ENCODE data around the gene TRIOBP.
"Not testable (repeated sequence)": the region's sequence is repeated elsewhere in the genome, so short reads cannot be mapped to it uniquely, and the experiment has no call there.

TRIOBP gene

DNA sequence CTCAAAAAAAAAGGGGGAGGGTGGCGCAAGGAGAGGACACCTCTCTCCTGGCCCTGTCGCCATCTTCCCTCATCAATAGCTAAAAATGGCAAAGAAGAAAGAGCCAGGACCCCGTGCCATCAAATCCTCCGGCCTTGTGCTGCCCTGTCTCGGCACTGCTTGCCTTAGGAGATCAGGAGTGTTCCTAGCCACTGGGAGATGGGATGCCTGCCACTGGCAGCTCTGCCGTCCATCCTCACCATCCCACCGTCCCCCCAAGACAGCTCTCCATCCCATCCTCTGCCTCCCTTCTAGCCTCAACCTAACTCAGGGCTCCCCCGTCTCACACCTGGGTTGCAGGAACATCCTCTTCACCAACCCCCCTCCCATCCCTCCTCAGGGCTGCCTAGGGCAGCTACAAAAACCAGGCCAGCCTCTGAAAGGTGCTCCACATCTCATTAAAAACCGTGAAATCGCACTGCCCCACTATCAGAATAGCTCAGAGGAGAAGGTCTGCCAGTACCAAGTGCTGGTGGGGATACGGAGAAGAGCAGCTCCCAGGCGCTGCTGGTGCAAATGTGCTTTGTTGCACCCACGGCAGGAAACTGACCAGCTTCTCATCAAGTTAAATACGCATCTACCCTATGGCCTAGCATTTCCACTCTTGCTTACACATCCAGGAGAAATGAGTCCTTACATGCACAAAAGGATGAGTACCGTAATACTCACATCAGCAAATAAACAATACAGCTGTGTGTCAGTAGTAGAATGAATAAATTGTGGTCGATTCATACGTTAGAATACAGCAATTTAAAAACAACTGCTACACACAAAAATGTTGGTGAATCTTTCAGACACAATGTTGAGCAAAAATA is 79.2 kb downstream of the TRIOBP start:
- DNase-seq (ENCODE audit: low spot score): peak; percentile 31

DNA sequence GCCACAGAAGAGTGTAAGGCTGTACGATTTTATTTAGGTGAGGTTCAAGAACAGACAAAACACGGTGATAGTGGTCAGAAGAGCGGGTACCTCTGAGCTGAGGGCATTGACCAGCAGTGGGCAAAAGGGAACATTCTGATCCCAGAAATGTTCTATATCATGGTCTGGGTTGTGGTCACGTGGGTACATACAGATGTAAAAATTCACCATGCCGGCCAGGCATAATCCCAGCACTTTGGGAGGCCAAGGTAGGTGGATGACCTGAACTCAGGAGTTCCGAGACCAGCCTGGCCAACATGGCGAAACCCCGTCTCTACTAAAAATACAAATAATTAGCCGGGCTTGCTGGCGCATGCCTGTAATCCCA is 79.8 kb downstream of the TRIOBP start:
- no peak for DNase-seq (ENCODE audit: low spot score)

DNA sequence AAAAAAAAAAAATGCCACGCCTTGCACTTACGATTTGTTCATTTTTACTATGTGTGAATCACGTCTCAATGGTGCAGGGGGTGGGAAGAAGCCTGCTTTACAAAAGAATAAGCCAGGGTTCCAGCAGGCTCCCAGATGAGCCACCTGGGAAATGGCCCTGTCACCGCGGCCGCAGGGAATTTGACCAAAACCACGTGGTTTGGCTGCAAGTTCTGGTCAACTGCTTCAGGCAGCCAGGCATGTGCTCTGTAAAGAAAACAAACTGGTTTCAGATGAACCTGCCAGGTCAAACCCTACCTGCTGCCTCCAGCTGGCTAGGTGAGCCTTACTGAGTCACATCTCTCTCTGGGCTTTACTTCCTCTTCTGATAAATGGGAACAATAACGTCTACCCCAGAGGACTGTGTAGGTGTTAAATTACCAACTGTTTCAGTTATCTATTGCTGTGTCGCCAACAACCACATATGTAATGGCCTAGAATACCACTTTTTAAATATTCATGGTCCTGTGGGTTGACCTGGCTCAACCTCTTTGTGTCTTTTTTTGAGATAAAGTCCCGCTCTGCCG is 80.4 kb downstream of the TRIOBP start:
- DNase-seq (ENCODE audit: low spot score): peak; percentile 99

DNA sequence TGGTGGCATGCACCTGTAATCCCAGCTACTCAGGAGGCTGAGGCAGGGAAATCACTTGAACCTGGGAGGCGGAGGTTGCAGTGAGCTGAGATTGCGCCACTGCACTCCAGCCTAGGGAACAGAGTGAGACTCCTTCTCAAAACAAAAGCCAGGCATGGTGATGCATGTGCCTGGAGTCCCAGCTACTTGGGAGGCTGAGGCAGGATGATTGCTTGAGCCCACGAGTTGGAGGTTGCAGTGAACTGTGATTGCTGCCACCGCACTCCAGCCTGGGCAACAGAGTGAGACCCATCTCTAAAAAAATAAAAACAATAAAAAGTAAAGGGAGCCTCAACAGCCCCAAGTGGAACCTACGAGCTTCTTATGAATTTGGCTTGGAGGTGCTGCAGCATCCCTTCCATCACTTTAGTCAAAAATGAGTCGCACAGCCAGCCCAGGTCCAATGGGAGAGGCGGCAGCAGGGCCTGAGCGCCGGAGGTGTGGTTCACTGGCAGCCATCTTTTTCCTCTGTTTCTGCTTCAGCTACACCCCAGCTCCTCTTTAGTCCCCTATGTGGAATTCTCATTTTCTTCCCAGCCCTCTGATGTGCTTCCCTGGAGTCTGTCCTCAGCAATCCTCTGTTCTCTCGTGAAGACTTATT is 81.6 kb downstream of the TRIOBP start:
- no peak for DNase-seq (ENCODE audit: low spot score)

DNA sequence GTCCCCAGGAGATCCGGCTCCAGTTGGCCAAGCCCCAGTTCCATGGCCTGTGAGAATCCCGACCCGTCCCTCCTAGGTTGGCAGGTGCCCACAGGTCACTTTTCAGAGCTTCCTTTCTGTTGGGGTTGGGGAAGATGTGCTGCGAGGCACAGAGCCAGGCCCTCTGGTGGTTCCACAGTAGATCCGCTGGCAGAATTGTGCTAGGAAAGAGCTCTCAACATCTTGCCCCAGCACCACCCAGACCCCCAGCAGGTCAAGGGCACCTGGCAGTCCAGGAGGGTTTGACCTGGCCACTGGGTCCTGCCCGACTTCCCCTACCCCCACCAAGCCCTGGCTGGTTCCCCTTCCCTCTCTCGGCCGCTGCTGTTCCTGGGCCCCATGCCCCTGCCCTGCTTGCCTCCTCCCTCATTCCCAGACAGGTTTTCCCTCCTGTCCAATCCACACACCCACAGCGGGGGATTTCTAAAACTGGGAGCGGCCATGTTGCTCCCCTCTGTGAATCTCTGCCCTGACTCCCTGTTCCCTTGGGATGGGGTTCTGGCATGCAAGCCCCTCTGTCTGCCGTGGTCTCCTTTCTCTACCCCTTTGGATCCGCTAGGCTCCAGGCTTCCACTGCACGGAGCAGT is 84.7 kb downstream of the TRIOBP start:
- no peak for DNase-seq (ENCODE audit: low spot score)

DNA sequence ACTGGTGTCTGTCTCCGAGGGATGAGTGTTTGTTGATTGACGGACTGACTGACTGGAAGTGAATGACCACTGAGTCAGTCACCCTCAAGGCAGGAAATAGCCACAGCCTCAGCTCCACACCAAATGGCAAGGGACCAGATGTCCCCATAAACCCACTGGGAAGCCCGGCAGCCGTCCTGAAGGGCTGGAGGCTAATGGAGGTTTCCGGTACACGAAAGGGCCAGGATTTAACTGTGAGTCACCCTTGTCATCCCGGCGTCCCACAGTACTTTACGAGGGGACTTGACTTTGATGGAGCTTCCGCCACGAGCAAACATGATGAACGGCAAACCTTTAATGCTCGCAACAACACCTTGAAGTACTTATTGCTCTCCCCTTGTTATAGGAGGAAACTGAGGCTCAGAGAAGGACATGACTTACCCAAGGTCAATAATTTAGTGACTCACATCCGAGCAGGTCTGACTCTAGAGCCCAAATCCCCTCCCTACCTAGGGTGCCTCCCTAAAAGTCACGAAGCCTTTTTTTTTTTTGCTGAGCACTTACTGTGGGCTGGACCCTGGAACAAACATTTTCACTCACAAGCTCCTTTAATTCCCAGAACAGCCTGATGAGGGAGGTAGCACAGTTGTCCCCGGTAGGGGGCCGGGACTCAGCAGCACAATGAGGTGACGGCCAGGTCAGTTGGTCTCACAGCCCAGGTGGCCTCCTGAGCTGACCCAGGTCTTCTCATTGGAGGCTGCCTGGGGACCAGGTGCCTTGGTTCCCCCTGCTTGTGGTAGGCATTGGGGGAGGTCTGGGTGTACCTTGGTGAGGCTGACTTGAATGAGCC is 85.7 kb downstream of the TRIOBP start:
- DNase-seq (ENCODE audit: low spot score): peak; percentile 19

DNA sequence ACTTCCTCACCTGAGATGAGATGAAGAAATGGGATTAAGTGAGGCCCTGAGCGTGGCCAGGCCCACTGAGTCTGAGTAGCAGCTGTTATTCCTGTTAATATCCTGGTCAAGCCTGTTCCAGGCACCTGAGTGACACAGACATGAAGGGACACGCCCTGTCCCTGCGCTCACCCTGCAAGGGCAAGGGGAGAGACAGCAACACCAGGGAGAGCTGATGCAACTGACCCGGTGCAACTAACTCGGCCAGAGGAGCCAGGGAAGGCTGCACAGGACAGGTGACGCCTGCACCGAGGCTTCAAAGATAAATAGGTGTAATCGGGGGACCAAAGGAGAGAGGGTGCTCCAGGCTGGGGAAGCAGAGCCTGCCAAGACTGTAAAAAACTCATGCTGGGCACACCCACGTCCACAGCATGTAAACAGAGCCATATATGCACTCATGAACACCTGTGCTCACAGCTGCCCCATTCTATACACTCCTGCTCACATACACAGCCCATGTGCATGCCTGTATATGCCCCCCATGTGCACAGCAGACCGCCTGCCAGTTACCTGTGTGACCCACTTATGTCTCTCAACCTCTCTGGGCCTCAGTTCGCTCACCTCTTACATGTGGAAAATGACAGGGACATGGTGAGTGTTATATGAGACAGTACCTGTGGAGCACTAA is 88.1 kb downstream of the TRIOBP start:
- peak; percentile 50 for DNase-seq (ENCODE audit: low spot score)

DNA sequence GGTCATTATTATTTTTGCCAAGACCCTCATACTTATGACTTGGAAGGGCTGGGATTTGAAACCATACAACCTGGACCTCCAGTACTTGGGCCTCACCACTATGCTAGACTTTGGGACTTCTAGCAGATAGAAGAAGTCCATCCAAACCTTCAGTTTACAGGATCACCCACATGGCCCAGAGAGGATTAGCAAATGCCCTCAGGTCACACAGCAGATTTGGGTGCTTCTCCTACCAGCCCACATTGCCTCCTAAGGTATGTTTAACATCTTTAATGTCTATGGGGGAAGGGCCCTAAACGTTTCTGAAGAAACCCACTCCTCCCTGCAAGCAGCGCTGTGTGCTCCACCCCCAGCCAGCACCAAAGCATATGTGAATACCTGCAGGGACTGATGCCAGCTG is 93.4 kb downstream of the TRIOBP start:
- no peak for DNase-seq (ENCODE audit: low spot score)

DNA sequence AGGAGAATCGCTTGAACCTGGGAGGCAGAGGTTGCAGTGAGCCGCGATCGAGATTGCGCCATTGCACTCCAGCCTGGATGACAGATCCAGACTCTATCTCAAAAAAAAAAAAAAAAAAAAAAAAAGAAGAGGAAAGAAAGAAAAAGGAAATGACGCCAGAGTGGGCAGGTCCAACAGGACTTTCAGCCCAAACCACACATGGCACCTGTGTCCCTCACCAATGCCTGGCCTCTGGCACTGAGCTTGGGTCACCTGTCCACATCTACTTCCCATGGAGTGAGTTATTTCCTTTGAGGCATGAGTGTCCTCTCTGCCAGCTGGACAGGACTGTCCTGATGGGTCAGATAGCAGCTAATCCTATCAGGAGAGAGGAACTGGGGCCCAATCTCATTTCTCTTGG is 95.6 kb downstream of the TRIOBP start:
- DNase-seq (ENCODE audit: low spot score): no peak

DNA sequence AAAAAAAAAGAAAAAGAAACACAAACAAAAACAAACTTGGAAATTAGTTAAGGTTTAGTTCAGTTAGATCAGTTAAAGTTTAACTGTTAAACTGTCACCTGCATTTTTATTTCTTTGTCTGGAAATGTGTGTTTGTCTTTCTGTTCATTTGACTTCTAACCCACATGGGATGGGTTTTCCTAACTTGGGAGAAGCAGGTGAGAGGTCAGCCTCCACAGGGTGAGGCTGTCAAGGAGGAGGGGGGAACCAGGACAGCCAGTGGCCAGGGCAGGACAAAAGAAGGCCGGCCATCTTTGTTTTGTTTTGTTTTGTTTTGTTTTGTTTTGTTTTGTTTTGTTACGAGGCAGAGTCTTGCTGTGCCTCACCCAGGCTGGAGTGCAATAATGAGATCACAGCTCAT is 97.5 kb downstream of the TRIOBP start:
- no peak for DNase-seq (ENCODE audit: low spot score)

DNA sequence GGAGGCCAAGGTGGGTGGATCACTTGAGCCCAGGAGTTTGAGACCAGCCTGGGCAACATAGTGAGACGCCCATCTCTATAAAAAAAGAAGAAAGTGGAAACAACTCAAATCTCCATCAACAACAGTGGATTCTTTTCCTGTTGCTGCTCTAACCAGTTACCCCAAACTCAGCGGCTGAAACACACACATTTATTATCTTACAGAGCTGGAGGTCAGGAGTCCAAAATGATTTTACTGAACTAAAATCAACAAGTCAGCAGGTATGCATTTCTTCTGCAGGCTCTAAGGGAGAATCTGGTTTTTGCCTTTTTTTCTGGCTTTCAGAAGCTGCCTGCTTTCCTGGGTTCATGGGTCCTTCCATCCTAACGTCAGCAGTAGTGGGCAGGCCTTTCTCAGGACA is 99.2 kb downstream of the TRIOBP start:
- DNase-seq (ENCODE audit: low spot score): no peak

DNA sequence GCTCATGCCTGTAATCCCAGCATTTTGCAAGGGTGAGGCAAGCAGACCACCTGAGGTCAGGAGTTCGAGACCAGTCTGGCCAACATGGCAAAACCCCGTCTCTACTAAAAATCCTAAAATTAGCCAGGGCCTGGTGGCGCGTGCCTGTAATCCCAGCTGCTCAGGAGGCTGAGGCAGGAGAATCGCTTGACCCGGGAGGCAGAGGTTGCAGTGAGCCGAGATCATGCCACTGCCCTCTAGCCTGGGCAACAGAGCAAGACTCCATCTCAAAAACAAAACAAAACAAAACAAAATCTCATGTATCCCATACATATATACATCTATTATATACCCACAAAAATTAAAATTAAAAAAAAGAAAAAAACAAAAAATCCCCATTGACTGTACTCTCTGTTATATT is 100.4 kb downstream of the TRIOBP start:
- not testable (repeated sequence) for DNase-seq (ENCODE audit: low spot score)

DNA sequence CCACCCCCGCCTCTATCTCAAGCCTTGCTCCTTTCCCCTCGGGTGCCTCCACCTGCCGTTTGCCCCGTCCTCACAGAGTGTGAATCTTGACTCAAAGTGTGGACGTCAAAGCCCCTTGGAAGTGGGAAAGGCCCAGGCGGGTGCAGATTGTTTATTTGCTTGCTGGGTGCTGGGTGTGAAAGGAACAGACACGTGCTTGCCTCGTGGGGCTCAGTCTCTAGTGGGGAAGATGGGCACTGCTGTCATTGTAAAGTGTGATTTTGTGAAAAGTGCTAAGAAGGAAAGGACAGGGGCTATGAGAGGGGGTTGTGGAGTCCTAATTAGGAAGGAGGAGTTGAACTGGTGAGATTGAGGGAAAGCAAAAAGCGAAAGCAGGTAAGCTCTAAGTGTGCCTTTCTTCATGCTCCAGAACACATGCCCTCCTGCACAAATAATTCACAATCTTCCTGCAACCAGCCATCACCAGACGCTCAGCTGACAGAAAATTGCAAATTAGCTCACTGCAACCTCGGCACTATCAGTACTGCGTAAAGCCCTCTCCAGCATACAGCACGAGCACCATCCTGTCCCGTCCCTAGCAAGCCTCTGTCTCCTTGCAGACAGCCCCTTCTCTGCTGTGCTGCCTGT is 101.1 kb downstream of the TRIOBP start:
- no peak for DNase-seq (ENCODE audit: low spot score)

DNA sequence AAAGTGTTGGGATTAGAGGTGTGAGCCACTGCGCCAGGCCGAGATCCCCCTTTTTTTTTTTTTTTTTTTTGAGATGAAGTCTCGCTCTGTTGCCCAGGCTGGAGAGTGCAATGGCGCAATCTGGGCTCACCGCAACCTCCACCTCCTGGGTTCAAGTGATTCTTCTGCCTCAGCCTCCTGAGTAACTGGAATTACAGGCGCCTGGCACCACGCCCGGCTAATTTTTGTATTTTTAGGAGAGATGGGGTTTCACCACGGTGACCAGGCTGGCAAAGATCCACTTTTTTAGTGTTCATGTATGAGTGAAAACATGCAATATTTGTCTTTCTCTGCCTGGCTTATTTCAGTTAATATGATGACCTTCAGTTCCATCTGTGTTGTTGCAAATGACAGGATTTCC is 103.1 kb downstream of the TRIOBP start:
- DNase-seq (ENCODE audit: low spot score): not testable (repeated sequence)

DNA sequence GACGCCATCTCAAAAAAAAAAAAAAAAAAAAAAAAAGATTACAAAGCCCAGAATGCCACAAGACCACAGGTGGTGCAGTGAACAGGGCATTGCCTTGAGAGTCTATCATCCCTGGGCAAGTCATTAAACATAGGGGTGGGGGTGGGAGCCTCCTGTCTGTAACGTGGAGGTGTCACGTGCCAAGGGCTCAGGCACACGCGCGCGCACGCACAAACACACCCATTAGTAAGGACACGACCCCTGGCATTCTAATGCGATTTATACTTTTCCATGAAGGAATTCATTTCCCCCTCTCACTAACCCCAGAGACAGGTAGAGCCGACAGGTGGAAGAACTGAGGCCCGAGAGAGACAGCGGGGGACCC is 105.1 kb downstream of the TRIOBP start:
- no peak for DNase-seq (ENCODE audit: low spot score)

DNA sequence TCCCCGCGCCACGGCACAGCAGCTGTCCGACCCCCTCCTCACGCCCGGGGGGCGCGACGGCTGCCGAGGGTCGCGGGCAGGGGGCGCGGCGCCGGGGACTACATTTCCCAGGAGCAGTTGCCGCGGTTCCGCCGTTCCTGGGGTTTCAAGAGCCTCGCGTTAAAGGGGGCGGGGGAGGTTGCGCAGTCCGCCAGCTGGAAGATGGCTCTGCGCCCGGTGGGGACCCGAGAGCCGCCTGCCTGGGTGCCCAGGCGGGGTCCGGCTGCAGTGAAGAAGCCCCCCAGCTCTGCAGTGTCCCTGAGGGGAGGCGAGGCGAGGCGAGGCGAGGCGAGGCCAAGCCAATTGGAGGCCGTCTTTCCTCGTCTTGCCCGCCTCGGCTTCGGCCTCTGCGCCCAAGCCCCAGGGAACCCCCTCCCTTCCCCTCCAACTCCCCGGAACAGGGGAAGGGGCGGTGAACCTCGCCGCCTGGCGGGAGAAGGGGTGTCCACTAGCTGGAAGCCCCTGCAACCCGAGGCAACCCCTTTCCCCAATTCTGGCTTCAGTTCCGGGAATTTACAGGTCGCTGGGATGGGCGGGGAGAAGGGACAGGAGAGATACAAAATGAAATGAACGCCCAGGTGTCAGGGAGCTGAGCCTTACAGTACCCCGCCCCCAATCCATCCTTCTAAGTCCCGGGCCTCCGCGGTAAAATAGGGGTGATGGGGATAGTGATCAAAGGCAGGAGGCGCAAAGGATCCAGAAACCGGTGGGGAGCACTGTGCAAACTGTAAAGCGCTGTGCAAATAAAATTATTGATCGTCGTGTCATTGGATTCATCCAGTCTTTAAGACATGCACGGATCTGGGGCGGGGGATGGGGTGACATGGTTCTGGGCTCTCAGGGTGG is 105.7 kb downstream of the TRIOBP start:
- peak; percentile 31 for DNase-seq (ENCODE audit: low spot score)

DNA sequence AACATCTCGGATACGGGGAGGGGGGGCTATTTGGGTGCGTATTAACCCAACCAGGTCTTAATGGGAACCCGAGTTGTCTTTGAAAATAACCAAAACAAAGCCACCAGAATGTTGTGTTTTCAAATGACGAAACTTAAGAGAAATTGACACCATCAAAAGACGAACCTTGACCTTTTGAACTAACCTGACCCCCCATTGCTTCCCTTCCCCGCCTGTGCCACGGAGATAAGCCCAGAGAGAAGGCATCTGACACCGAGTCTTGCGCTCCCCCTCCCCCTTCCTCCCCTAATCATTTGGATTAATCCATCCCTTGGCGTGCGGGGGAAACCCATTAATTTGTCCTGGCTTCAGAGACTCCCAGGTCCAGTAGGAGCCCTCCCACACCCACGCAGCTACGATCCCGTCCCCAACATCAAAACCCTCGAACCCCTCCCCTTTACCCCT is 106.4 kb downstream of the TRIOBP start:
- no peak for DNase-seq (ENCODE audit: low spot score)

DNA sequence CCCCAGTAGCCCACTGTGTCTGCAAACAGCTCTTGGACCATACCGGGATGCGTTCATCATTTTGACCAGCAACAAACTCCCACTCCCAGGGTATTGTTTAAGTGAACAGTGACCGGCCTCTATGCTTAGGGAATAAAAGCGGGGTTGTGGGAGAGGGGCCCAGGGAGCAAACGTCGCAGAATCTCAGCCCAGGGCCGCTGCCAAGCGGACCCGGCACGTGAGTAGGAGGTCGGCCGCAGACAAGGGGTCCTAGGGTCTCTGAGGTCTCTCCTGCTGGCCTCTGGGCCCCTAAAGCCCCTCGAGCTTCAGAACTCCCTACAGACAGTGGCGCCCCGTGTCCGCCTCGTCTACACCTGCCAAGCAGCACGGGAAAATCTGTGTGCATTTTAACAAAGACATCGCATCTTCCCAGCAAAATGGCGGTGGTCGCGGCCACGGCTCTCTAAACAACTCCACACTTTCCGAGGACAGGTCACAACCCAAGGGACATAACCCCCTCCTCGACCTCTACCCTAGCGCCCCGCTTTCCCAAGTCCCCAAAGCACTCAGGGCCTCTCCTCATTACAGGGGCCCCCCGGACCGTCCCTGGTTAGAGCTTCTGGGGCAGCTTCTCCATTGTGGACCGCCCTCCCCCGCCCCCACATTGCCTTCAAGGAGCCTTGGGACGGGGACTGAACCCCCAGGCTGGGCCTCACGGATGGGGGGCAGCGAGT is 106.9 kb downstream of the TRIOBP start:
- DNase-seq (ENCODE audit: low spot score): no peak

DNA sequence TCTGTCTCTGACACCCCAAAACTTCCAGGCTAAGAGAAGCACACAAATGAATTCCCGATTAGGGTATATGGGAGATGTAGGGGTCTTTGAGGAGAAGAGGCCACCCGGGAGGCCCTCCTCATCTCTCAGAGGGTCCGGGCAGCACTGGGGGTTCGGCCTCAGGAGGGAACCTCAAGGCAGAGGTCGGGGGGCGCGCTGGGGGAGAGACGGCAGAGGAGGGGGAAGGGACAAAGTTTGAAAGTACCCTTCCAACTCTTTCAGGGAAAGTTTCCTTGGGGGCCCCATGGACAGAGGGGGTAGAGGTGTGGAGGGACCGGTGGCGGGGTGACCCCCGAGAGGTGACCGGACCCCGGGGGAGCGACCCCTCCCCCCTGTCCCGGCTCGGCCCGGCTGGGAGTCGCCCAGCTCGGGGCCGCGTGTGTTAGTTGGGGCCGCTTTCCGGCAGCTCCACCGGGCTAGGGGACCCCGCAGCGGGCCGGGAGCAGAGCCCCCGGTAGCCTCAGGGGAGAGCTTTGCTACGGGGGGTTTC is 107.6 kb downstream of the TRIOBP start:
- DNase-seq (ENCODE audit: low spot score): no peak

Data from kidney tubule cell (primary cell).